Measurements from ENCODE around the gene NTNG1.

NTNG1 gene

GRCh38 chr1:107415241-107415640 lies 274.4 kb downstream of the NTNG1 start:
- ChIA-PET POLR2A (ENCODE audit: low non-redundant PET) (no interaction called here), CTCF (no interaction called here)
- DNase-seq (ENCODE audit: low spot score) = no peak
- H3K27ac ChIP-seq = no peak overlapping the region
- no peak for TF ChIP-seq CTCF (conservative IDR thresholded peaks at IDR 0.05; ENCODE audit: low read depth)

- CTCF ChIA-PET = no interaction called here
- DNase-seq (ENCODE audit: low spot score) = no peak
- TF ChIP-seq CTCF (conservative IDR thresholded peaks at IDR 0.05; ENCODE audit: low read depth) = no peak
- H3K27ac ChIP-seq = no peak overlapping the region
- POLR2A ChIA-PET (ENCODE audit: low non-redundant PET) = no interaction called here
These were observed 278.2 kb downstream of the NTNG1 start for GRCh38 chr1:107419003-107419402.

GRCh38 chr1:107422901-107423300 lies 282.1 kb downstream of the NTNG1 start:
- DNase-seq (ENCODE audit: low spot score) = no peak
- ChIA-PET POLR2A (ENCODE audit: low non-redundant PET) (no interaction called here), CTCF (interaction anchor here (0.7 kb wide), 1 partner anchor 8 kb away, joined by 6 read pairs; no protein-coding TSS in a partner anchor)
- no peak for TF ChIP-seq CTCF (conservative IDR thresholded peaks at IDR 0.05; ENCODE audit: low read depth)
- no peak overlapping the region for H3K27ac ChIP-seq

GRCh38 chr1:107430540-107431228 lies 289.8 kb downstream of the NTNG1 start:
- ChIA-PET CTCF (interaction anchor here (0.8 to 2.6 kb wide), 7 partner anchors 8 to 323 kb away, joined by 3 to 11 read pairs (median 4); no protein-coding TSS in a partner anchor), POLR2A (ENCODE audit: low non-redundant PET) (no interaction called here)
- peak; percentile 66 for TF ChIP-seq CTCF (conservative IDR thresholded peaks at IDR 0.05; ENCODE audit: low read depth)
- DNase-seq (ENCODE audit: low spot score) = peak; percentile 8
- no peak overlapping the region for H3K27ac ChIP-seq

GRCh38 chr1:107432108-107432507 lies 291.3 kb downstream of the NTNG1 start:
- no peak for DNase-seq (ENCODE audit: low spot score)
- POLR2A ChIA-PET (ENCODE audit: low non-redundant PET) = no interaction called here

GRCh38 chr1:107433068-107433467 lies 292.2 kb downstream of the NTNG1 start:
- no peak for DNase-seq (ENCODE audit: low spot score)
- ChIA-PET CTCF (no interaction called here), POLR2A (ENCODE audit: low non-redundant PET) (no interaction called here)
- no peak overlapping the region for H3K27ac ChIP-seq
- no peak for TF ChIP-seq CTCF (conservative IDR thresholded peaks at IDR 0.05; ENCODE audit: low read depth)

More at GRCh38 chr1:107432108-107432507, 291.3 kb downstream of the NTNG1 start:
- CTCF ChIA-PET = interaction anchor here (2.6 kb wide), 1 partner anchor 316 kb away, joined by 11 read pairs; no protein-coding TSS in a partner anchor
- no peak overlapping the region for H3K27ac ChIP-seq
- TF ChIP-seq CTCF (conservative IDR thresholded peaks at IDR 0.05; ENCODE audit: low read depth) = no peak
